Measurements from ENCODE around the gene TMEM213.

DNA sequence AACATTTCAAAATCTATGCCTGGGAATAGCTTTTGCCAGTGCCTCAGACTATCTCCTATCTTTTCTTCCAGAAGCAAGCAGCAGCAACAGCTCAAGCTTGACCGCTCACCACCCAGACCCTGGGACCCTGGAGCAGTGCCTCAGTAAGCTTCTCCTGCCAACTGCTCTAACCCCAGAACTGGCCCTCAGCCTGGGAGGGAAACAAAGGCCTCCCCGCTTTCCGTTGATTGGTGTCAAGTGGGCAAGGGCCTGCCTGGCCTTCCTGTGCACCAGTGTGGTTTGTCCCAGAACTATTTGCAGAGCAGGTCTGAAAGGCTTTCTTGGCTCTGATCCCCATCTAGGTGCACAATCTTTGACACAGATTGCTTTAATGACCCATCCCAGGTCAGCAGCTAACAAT is 3.5 kb downstream of the TMEM213 start:
- TF ChIP-seq EP300 (IDR thresholded peaks at IDR 0.05): no peak
- TF ChIP-seq, protein P1, sequence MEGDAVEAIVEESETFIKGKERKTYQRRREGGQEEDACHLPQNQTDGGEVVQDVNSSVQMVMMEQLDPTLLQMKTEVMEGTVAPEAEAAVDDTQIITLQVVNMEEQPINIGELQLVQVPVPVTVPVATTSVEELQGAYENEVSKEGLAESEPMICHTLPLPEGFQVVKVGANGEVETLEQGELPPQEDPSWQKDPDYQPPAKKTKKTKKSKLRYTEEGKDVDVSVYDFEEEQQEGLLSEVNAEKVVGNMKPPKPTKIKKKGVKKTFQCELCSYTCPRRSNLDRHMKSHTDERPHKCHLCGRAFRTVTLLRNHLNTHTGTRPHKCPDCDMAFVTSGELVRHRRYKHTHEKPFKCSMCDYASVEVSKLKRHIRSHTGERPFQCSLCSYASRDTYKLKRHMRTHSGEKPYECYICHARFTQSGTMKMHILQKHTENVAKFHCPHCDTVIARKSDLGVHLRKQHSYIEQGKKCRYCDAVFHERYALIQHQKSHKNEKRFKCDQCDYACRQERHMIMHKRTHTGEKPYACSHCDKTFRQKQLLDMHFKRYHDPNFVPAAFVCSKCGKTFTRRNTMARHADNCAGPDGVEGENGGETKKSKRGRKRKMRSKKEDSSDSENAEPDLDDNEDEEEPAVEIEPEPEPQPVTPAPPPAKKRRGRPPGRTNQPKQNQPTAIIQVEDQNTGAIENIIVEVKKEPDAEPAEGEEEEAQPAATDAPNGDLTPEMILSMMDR (IDR thresholded peaks at IDR 0.05): no peak
- no peak for TF ChIP-seq POLR2AphosphoS5 (IDR thresholded peaks at IDR 0.05)

All from esophagus muscularis mucosa (tissue), 4 donors.